Right ventricle myocardium superior (tissue), 1 donor: ENCODE data around the gene RNF208. TPM values are rescaled to one million over a fixed set of nuclear protein-coding genes. Genes with fewer than 3 reads are reported as not detected.

Source experiments
- ATAC-seq: fragments of 200-7000 bp; cut with Tn5 transposase; one replicate; pipeline ENCODE4 v1.9.1; 2020; ENCODE audit warnings: mild to moderate bottlenecking; ENCODE audit not compliant: poor library complexity
- DNase-seq: peaks from one replicate; pipeline ENCODE4 v3.0.0-alpha.2; 2020
- intact Hi-C: fragments of 100-400 bp; cut with DNase I; formaldehyde crosslinking; loops from one replicate; pipeline ENCODE4 v1.11.2; 2022
- total RNA-seq: library from RNA; stranded (reverse); fragmentation: NEBNext Ultra II Directional; extraction: Animal tissue kit (Norgen Biotek cat#: 25700); gene quantifications from one replicate; pipeline ENCODE4 v1.2.1, GENCODE V29; 2021
- donor health status: DM: no; HTN: yes; CAD: no; lungs with severe emphysema.

RNF208 gene
- total RNA-seq, 1 donor from 2014 or later = 24.8 TPM

- intact Hi-C loops = no loop called here
- ATAC-seq (peak; percentile 93), DNase-seq (peak; percentile 96)
Observed at GRCh38 chr9:137188490-137189296, 33.3 kb downstream of the RNF208 start, which contains the start of the genes ANAPC2 and SSNA1. TSS of gene ANAPC2 (minus strand) at chr9:137188560. CDS start at chr9:137188532, 28 bp downstream. TSS of gene SSNA1 (plus strand) at chr9:137188676. CDS start at chr9:137188727, 51 bp downstream.

GRCh38 chr9:137188086-137188489 lies 34.0 kb downstream of the RNF208 start:
- intact Hi-C loops = no loop called here
- ATAC-seq (peak; percentile 21), DNase-seq (no peak)

- intact Hi-C loops = no loop called here
- no peak for ATAC-seq
- no peak for DNase-seq
Observed at GRCh38 chr9:137187386-137187785, 34.7 kb downstream of the RNF208 start.

GRCh38 chr9:137186385-137186784 lies 35.7 kb downstream of the RNF208 start:
- intact Hi-C loops = no loop called here
- DNase-seq = no peak
- ATAC-seq = no peak

GRCh38 chr9:137185921-137186320 lies 36.1 kb downstream of the RNF208 start:
- intact Hi-C loops = no loop called here
- DNase-seq (no peak), ATAC-seq (no peak)

GRCh38 chr9:137184881-137185660 lies 37.0 kb downstream of the RNF208 start:
- ATAC-seq (no peak), DNase-seq (no peak)
- intact Hi-C loops = no loop called here

GRCh38 chr9:137183980-137184595 lies 38.0 kb downstream of the RNF208 start:
- intact Hi-C loops = no loop called here
- ATAC-seq (no peak), DNase-seq (no peak)

- DNase-seq (no peak), ATAC-seq (no peak)
- intact Hi-C loops = no loop called here
Observed at GRCh38 chr9:137182836-137183235, 39.2 kb downstream of the RNF208 start.

GRCh38 chr9:137181680-137182079 lies 40.4 kb downstream of the RNF208 start:
- intact Hi-C loops = no loop called here
- no peak for ATAC-seq
- no peak for DNase-seq

GRCh38 chr9:137180491-137180890 lies 41.5 kb downstream of the RNF208 start:
- intact Hi-C loops = no loop called here
- DNase-seq = no peak
- ATAC-seq = no peak

GRCh38 chr9:137179761-137180160 lies 42.3 kb downstream of the RNF208 start:
- DNase-seq (no peak), ATAC-seq (no peak)
- intact Hi-C loops = no loop called here

GRCh38 chr9:137178939-137179630 lies 43.0 kb downstream of the RNF208 start:
- DNase-seq = no peak
- ATAC-seq = no peak
- intact Hi-C loops = no loop called here

GRCh38 chr9:137178201-137178938 lies 43.7 kb downstream of the RNF208 start:
- ATAC-seq (no peak), DNase-seq (no peak)
- intact Hi-C loops = no loop called here

GRCh38 chr9:137176302-137177182 lies 45.5 kb downstream of the RNF208 start:
- ATAC-seq (peak; percentile 40), DNase-seq (no peak)
- intact Hi-C loops = no loop called here

GRCh38 chr9:137175345-137175961 lies 46.6 kb downstream of the RNF208 start:
- ATAC-seq (peak; percentile 7), DNase-seq (no peak)
- intact Hi-C loops = no loop called here

GRCh38 chr9:137174722-137175293 lies 47.2 kb downstream of the RNF208 start:
- ATAC-seq = no peak
- DNase-seq = no peak
- intact Hi-C loops = no loop called here
